ENCODE data around the gene DBNL.

The DBNL gene

GRCh38 chr7:44058759-44059218 is 14.3 kb downstream of the DBNL start:
- Histone ChIP-seq H3K56ac (ENCODE audit: low read length) (no peak overlapping the region), H3K4me3 (ENCODE audit: low read length) (no peak overlapping the region), H2BK5ac (ENCODE audit: low read length) (no peak overlapping the region), H3K4ac (ENCODE audit: low read depth, low read length) (no peak overlapping the region), H3K79me1 (ENCODE audit: low read length) (no peaks in the 10 kb centered on the region), H2AK5ac (ENCODE audit: low read length) (no peak overlapping the region), H3K27ac (ENCODE audit: low read depth, low read length) (no peak overlapping the region), H3K4me2 (ENCODE audit: low read length) (no peak overlapping the region), H3K27me3 (ENCODE audit: insufficient read depth, low read length, poor library complexity) (no peaks in the 10 kb centered on the region), H2BK120ac (ENCODE audit: low read depth, low read length) (no peak overlapping the region), H3K23ac (ENCODE audit: low read length) (no peak overlapping the region), H3K18ac (ENCODE audit: low read length) (no peak overlapping the region), H2BK15ac (replicated peaks; ENCODE audit: low read depth) (no peak overlapping the region), H4K8ac (ENCODE audit: low read depth, low read length) (no peak overlapping the region), H3K79me2 (ENCODE audit: control insufficient read depth, insufficient read depth, low read length) (no peaks in the 10 kb centered on the region), H3K36me3 (ENCODE audit: control insufficient read depth, insufficient read depth, low read length) (peaks cover 7% of the 10 kb centered on the region), H3K4me1 (ENCODE audit: control insufficient read depth, low read depth, low read length) (no peaks in the 10 kb centered on the region), H4K5ac (ENCODE audit: low read length) (no peak overlapping the region), H3K9ac (ENCODE audit: low read length) (no peak overlapping the region)
- no peak for DNase-seq
- no CpG with 5 or more reads among the region's 7 CpGs for WGBS (ENCODE audit: extremely low coverage, insufficient coverage, low lambda C conversion rate)

GRCh38 chr7:44059219-44060090 is 15.0 kb downstream of the DBNL start:
- Histone ChIP-seq H3K4me1 (ENCODE audit: control insufficient read depth, low read depth, low read length) (no peaks in the 10 kb centered on the region), H3K79me2 (ENCODE audit: control insufficient read depth, insufficient read depth, low read length) (no peaks in the 10 kb centered on the region), H4K8ac (ENCODE audit: low read depth, low read length) (no peak overlapping the region), H3K23ac (ENCODE audit: low read length) (no peak overlapping the region), H3K4me3 (ENCODE audit: low read length) (no peak overlapping the region), H3K36me3 (ENCODE audit: control insufficient read depth, insufficient read depth, low read length) (peaks cover 7% of the 10 kb centered on the region), H3K79me1 (ENCODE audit: low read length) (no peaks in the 10 kb centered on the region), H2BK5ac (ENCODE audit: low read length) (no peak overlapping the region), H4K5ac (ENCODE audit: low read length) (no peak overlapping the region), H2BK120ac (ENCODE audit: low read depth, low read length) (no peak overlapping the region), H3K4ac (ENCODE audit: low read depth, low read length) (no peak overlapping the region), H3K27ac (ENCODE audit: low read depth, low read length) (no peak overlapping the region), H2BK15ac (replicated peaks; ENCODE audit: low read depth) (no peak overlapping the region), H2AK5ac (ENCODE audit: low read length) (no peak overlapping the region), H3K56ac (ENCODE audit: low read length) (no peak overlapping the region), H3K27me3 (ENCODE audit: insufficient read depth, low read length, poor library complexity) (no peaks in the 10 kb centered on the region), H3K9ac (ENCODE audit: low read length) (no peak overlapping the region), H3K4me2 (ENCODE audit: low read length) (no peak overlapping the region), H3K18ac (ENCODE audit: low read length) (no peak overlapping the region)
- DNase-seq = no peak
- WGBS (ENCODE audit: extremely low coverage, insufficient coverage, low lambda C conversion rate) = no CpG with 5 or more reads among the region's 14 CpGs

- H3K27ac ChIP-seq (ENCODE audit: low read depth, low read length) = no peak overlapping the region
- H4K8ac ChIP-seq (ENCODE audit: low read depth, low read length) = no peak overlapping the region
- no peak overlapping the region for H3K4me2 ChIP-seq (ENCODE audit: low read length)
- no peaks in the 10 kb centered on the region for H3K27me3 ChIP-seq (ENCODE audit: insufficient read depth, low read length, poor library complexity)
- H3K4ac ChIP-seq (ENCODE audit: low read depth, low read length) = no peak overlapping the region
- H2BK120ac ChIP-seq (ENCODE audit: low read depth, low read length) = no peak overlapping the region
- no peaks in the 10 kb centered on the region for H3K79me2 ChIP-seq (ENCODE audit: control insufficient read depth, insufficient read depth, low read length)
- WGBS (ENCODE audit: extremely low coverage, insufficient coverage, low lambda C conversion rate) = no CpG with 5 or more reads among the region's 21 CpGs
- no peak overlapping the region for H3K18ac ChIP-seq (ENCODE audit: low read length)
- H2AK5ac ChIP-seq (ENCODE audit: low read length) = no peak overlapping the region
- H2BK5ac ChIP-seq (ENCODE audit: low read length) = no peak overlapping the region
- DNase-seq = no peak
- H3K4me3 ChIP-seq (ENCODE audit: low read length) = no peak overlapping the region
- no peak overlapping the region for H3K23ac ChIP-seq (ENCODE audit: low read length)
- H2BK15ac ChIP-seq (replicated peaks; ENCODE audit: low read depth) = no peak overlapping the region
- no peak overlapping the region for H4K5ac ChIP-seq (ENCODE audit: low read length)
- H3K4me1 ChIP-seq (ENCODE audit: control insufficient read depth, low read depth, low read length) = peaks cover 1% of the 10 kb centered on the region
- H3K79me1 ChIP-seq (ENCODE audit: low read length) = no peaks in the 10 kb centered on the region
- peaks cover 7% of the 10 kb centered on the region for H3K36me3 ChIP-seq (ENCODE audit: control insufficient read depth, insufficient read depth, low read length)
- H3K56ac ChIP-seq (ENCODE audit: low read length) = no peak overlapping the region
- H3K9ac ChIP-seq (ENCODE audit: low read length) = no peak overlapping the region
These were observed 15.8 kb downstream of the DBNL start for GRCh38 chr7:44060091-44060947.

- H2AK5ac ChIP-seq (ENCODE audit: low read length) = no peak overlapping the region
- H3K4me2 ChIP-seq (ENCODE audit: low read length) = no peak overlapping the region
- H3K18ac ChIP-seq (ENCODE audit: low read length) = no peak overlapping the region
- H3K4ac ChIP-seq (ENCODE audit: low read depth, low read length) = no peak overlapping the region
- H4K8ac ChIP-seq (ENCODE audit: low read depth, low read length) = no peak overlapping the region
- H2BK120ac ChIP-seq (ENCODE audit: low read depth, low read length) = no peak overlapping the region
- no peak overlapping the region for H2BK5ac ChIP-seq (ENCODE audit: low read length)
- H3K4me1 ChIP-seq (ENCODE audit: control insufficient read depth, low read depth, low read length) = peaks cover 3% of the 10 kb centered on the region
- H3K27ac ChIP-seq (ENCODE audit: low read depth, low read length) = no peak overlapping the region
- H3K4me3 ChIP-seq (ENCODE audit: low read length) = no peak overlapping the region
- H3K79me1 ChIP-seq (ENCODE audit: low read length) = no peaks in the 10 kb centered on the region
- H2BK15ac ChIP-seq (replicated peaks; ENCODE audit: low read depth) = no peak overlapping the region
- no peak overlapping the region for H3K56ac ChIP-seq (ENCODE audit: low read length)
- no CpG with 5 or more reads among the region's 8 CpGs for WGBS (ENCODE audit: extremely low coverage, insufficient coverage, low lambda C conversion rate)
- H3K79me2 ChIP-seq (ENCODE audit: control insufficient read depth, insufficient read depth, low read length) = no peaks in the 10 kb centered on the region
- H4K5ac ChIP-seq (ENCODE audit: low read length) = no peak overlapping the region
- H3K23ac ChIP-seq (ENCODE audit: low read length) = no peak overlapping the region
- no peak for DNase-seq
- no peak overlapping the region for H3K9ac ChIP-seq (ENCODE audit: low read length)
- H3K27me3 ChIP-seq (ENCODE audit: insufficient read depth, low read length, poor library complexity) = no peaks in the 10 kb centered on the region
- H3K36me3 ChIP-seq (ENCODE audit: control insufficient read depth, insufficient read depth, low read length) = peaks cover 7% of the 10 kb centered on the region
These were observed 16.6 kb downstream of the DBNL start for GRCh38 chr7:44060948-44061644.

- Histone ChIP-seq H3K18ac (ENCODE audit: low read length) (no peak overlapping the region), H3K4me2 (ENCODE audit: low read length) (no peak overlapping the region), H3K36me3 (ENCODE audit: control insufficient read depth, insufficient read depth, low read length) (peaks cover 7% of the 10 kb centered on the region), H4K8ac (ENCODE audit: low read depth, low read length) (no peak overlapping the region), H3K79me1 (ENCODE audit: low read length) (no peaks in the 10 kb centered on the region), H3K9ac (ENCODE audit: low read length) (no peak overlapping the region), H3K4ac (ENCODE audit: low read depth, low read length) (no peak overlapping the region), H2BK5ac (ENCODE audit: low read length) (no peak overlapping the region), H3K79me2 (ENCODE audit: control insufficient read depth, insufficient read depth, low read length) (no peaks in the 10 kb centered on the region), H2BK120ac (ENCODE audit: low read depth, low read length) (no peak overlapping the region), H2AK5ac (ENCODE audit: low read length) (no peak overlapping the region), H3K4me1 (ENCODE audit: control insufficient read depth, low read depth, low read length) (peaks cover 4% of the 10 kb centered on the region), H3K27me3 (ENCODE audit: insufficient read depth, low read length, poor library complexity) (no peaks in the 10 kb centered on the region), H4K5ac (ENCODE audit: low read length) (no peak overlapping the region), H3K4me3 (ENCODE audit: low read length) (no peak overlapping the region), H3K23ac (ENCODE audit: low read length) (no peak overlapping the region), H3K56ac (ENCODE audit: low read length) (no peak overlapping the region), H2BK15ac (replicated peaks; ENCODE audit: low read depth) (no peak overlapping the region), H3K27ac (ENCODE audit: low read depth, low read length) (no peak overlapping the region)
- no CpG with 5 or more reads among the region's 8 CpGs for WGBS (ENCODE audit: extremely low coverage, insufficient coverage, low lambda C conversion rate)
- DNase-seq = no peak
These were observed 17.2 kb downstream of the DBNL start for GRCh38 chr7:44061645-44062179.
